Measurements from ENCODE around the gene CEP295NL.
"Not testable (repeated sequence)": the region's sequence is repeated elsewhere in the genome, so short reads cannot be mapped to it uniquely, and the experiment has no call there.

Gene CEP295NL

DNA sequence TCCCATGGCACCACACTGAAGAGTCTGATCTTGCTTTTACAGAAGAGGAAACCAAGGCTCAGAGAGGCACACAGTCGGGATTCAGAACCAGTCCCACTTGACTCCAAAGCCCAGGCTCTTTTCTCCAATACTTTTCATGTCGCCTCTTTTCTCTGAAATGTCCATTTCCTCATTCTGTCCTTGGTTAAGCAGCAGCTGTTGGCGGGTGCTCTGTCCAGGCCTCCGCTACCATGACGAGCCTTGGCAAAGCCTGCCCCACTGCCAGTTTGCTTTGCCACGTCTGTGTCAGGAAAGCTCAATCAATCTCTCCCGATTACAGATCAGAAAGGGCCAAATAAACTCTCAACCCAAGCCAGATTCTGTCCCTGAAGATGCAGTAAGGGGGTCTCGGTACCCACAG is 9.1 kb upstream of the CEP295NL start:
- Histone ChIP-seq H3K79me2 (ENCODE audit: insufficient read depth, low read length) (no peaks in the 10 kb centered on the region), H3K9me2 (ENCODE audit: low read depth, low read length) (no peaks in the 10 kb centered on the region), H3K27ac (ENCODE audit: low read depth, low read length, poor library complexity, severe bottlenecking) (no peak overlapping the region), H4K20me1 (ENCODE audit: insufficient read depth, low read length) (no peaks in the 10 kb centered on the region), H3K9ac (ENCODE audit: low read length) (no peak overlapping the region), H3K4me1 (ENCODE audit: insufficient read depth, low read length, severe bottlenecking) (no peaks in the 10 kb centered on the region), H3K36me3 (ENCODE audit: insufficient read depth, low read length) (no peaks in the 10 kb centered on the region), H3K4me3 (ENCODE audit: low read depth, low read length, poor library complexity, severe bottlenecking) (no peak overlapping the region), H3F3A (ENCODE audit: insufficient read depth, low read length) (no peaks in the 10 kb centered on the region), H3K4me2 (ENCODE audit: low read length) (no peak overlapping the region), H3K9me3 (ENCODE audit: low read length) (no peaks in the 10 kb centered on the region), H3K27me3 (ENCODE audit: insufficient read depth, low read length) (peaks cover 3% of the 10 kb centered on the region; the same call in 1 of the 2 replicates), H2AFZ (ENCODE audit: low read length) (no peak overlapping the region)
- TF ChIP-seq, protein P1, sequence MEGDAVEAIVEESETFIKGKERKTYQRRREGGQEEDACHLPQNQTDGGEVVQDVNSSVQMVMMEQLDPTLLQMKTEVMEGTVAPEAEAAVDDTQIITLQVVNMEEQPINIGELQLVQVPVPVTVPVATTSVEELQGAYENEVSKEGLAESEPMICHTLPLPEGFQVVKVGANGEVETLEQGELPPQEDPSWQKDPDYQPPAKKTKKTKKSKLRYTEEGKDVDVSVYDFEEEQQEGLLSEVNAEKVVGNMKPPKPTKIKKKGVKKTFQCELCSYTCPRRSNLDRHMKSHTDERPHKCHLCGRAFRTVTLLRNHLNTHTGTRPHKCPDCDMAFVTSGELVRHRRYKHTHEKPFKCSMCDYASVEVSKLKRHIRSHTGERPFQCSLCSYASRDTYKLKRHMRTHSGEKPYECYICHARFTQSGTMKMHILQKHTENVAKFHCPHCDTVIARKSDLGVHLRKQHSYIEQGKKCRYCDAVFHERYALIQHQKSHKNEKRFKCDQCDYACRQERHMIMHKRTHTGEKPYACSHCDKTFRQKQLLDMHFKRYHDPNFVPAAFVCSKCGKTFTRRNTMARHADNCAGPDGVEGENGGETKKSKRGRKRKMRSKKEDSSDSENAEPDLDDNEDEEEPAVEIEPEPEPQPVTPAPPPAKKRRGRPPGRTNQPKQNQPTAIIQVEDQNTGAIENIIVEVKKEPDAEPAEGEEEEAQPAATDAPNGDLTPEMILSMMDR (IDR thresholded peaks at IDR 0.05; ENCODE audit: low read length) = no peak
- TF ChIP-seq EZH2 (IDR thresholded peaks at IDR 0.05; ENCODE audit: borderline replicate concordance, low read length) = no peak

DNA sequence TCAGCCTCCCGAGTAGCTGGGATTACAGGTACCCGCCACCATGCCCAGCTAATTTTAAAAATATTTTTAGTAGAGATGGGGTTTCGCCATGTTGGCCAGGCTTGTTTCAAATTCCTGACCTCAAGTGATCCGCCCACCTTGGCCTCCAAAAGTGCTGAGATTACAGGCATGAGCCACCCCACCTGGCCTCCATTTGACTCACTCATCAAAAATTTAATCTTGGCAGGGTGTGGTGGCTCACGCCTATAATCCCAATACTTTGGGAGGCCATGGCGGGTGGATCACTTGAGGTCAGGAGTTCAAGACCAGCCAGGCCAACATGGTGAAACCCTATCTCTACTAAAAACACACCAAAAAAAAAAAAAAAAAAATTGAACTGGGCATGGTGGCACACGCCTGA is 8.5 kb upstream of the CEP295NL start:
- not testable (repeated sequence) for H3K4me2 ChIP-seq (ENCODE audit: low read length); H3K4me3 ChIP-seq (ENCODE audit: low read depth, low read length, poor library complexity, severe bottlenecking); H3K4me1 ChIP-seq (ENCODE audit: insufficient read depth, low read length, severe bottlenecking); H3K27ac ChIP-seq (ENCODE audit: low read depth, low read length, poor library complexity, severe bottlenecking); H3K27me3 ChIP-seq (ENCODE audit: insufficient read depth, low read length); H3K79me2 ChIP-seq (ENCODE audit: insufficient read depth, low read length); H3K9ac ChIP-seq (ENCODE audit: low read length); H3F3A ChIP-seq (ENCODE audit: insufficient read depth, low read length); H2AFZ ChIP-seq (ENCODE audit: low read length); H3K9me2 ChIP-seq (ENCODE audit: low read depth, low read length); H3K36me3 ChIP-seq (ENCODE audit: insufficient read depth, low read length); H3K9me3 ChIP-seq (ENCODE audit: low read length); H4K20me1 ChIP-seq (ENCODE audit: insufficient read depth, low read length)

DNA sequence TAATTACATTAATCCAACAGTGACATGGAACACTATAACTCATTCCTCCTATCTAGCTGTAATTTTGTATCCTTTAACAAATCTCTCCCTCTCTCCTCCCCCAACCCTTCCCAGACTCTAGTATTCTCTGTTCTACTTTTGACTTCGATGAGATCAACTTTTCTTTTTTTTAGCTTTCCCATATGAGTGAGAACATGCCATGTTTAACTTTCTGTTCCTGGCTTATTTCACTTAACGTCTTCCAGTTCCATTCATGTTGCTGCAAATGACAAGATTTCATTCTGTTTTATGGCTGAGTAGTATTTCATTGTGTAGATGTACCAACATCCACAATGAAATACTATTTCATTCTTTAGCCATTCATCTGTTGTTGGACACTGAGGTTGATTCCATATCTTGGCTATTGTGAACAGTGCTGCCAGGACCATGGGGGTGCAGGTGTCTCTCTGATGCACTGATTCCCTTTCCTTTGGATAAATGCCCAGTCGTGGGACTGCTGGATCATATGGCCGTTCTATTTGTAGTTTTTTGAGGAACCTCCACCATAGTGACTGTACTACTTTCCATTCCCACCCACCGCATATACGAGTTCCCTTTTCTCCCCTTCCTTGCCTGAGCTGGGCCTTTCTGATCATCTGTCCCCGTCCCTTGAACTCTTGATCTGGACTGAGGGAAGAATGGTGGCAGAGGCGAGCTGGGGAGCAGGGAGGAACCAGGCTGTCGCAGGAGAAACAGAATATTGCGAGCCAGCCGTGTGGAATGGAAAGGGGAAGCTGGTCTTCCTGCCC is 7.7 kb upstream of the CEP295NL start:
- no peak overlapping the region for H3K4me2 ChIP-seq (ENCODE audit: low read length)
- no peak overlapping the region for H3K4me3 ChIP-seq (ENCODE audit: low read depth, low read length, poor library complexity, severe bottlenecking)
- H3K27me3 ChIP-seq (ENCODE audit: insufficient read depth, low read length) = peaks cover 7% of the 10 kb centered on the region; the same call in 1 of the 2 replicates
- no peaks in the 10 kb centered on the region for H3K4me1 ChIP-seq (ENCODE audit: insufficient read depth, low read length, severe bottlenecking)
- H3K9me2 ChIP-seq (ENCODE audit: low read depth, low read length) = no peaks in the 10 kb centered on the region
- no peaks in the 10 kb centered on the region for H3K36me3 ChIP-seq (ENCODE audit: insufficient read depth, low read length)
- H3K27ac ChIP-seq (ENCODE audit: low read depth, low read length, poor library complexity, severe bottlenecking) = no peak overlapping the region
- H3K9me3 ChIP-seq (ENCODE audit: low read length) = no peaks in the 10 kb centered on the region
- TF ChIP-seq, protein P1 (IDR thresholded peaks at IDR 0.05; ENCODE audit: low read length) = no peak
- no peak for TF ChIP-seq EZH2 (IDR thresholded peaks at IDR 0.05; ENCODE audit: borderline replicate concordance, low read length)
- H3K9ac ChIP-seq (ENCODE audit: low read length) = no peak overlapping the region
- H4K20me1 ChIP-seq (ENCODE audit: insufficient read depth, low read length) = no peaks in the 10 kb centered on the region
- no peak overlapping the region for H2AFZ ChIP-seq (ENCODE audit: low read length)
- no peaks in the 10 kb centered on the region for H3K79me2 ChIP-seq (ENCODE audit: insufficient read depth, low read length)
- H3F3A ChIP-seq (ENCODE audit: insufficient read depth, low read length) = no peaks in the 10 kb centered on the region

DNA sequence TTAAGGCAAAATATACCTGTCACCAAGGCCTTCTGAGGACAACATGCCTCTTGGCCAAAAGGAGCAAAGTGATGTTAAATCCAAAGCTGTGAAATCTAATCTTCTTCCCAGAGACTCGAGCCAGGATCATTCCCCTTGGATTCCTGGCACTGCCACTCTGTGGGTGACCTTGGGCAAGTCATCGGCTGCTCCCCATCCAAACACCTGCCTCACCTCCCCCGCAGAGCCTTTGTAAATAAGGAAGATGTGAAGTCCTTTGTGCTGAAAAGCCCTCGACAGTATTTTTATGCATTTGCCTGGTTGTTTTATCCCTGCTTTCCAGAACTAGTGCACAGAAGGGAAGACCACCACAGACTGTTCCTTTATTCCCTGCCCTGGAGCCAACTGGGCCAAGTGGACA is 5.4 kb upstream of the CEP295NL start:
- Histone ChIP-seq H3F3A (ENCODE audit: insufficient read depth, low read length) (no peaks in the 10 kb centered on the region), H4K20me1 (ENCODE audit: insufficient read depth, low read length) (no peaks in the 10 kb centered on the region), H3K4me2 (ENCODE audit: low read length) (no peak overlapping the region), H2AFZ (ENCODE audit: low read length) (no peak overlapping the region), H3K9me2 (ENCODE audit: low read depth, low read length) (no peaks in the 10 kb centered on the region), H3K27me3 (ENCODE audit: insufficient read depth, low read length) (peaks cover 9% of the 10 kb centered on the region), H3K4me1 (ENCODE audit: insufficient read depth, low read length, severe bottlenecking) (no peaks in the 10 kb centered on the region), H3K9ac (ENCODE audit: low read length) (no peak overlapping the region), H3K9me3 (ENCODE audit: low read length) (no peaks in the 10 kb centered on the region), H3K36me3 (ENCODE audit: insufficient read depth, low read length) (no peaks in the 10 kb centered on the region), H3K4me3 (ENCODE audit: low read depth, low read length, poor library complexity, severe bottlenecking) (no peak overlapping the region), H3K79me2 (ENCODE audit: insufficient read depth, low read length) (no peaks in the 10 kb centered on the region), H3K27ac (ENCODE audit: low read depth, low read length, poor library complexity, severe bottlenecking) (no peak overlapping the region)
- TF ChIP-seq, protein P1 (IDR thresholded peaks at IDR 0.05; ENCODE audit: low read length) = no peak
- TF ChIP-seq EZH2 (IDR thresholded peaks at IDR 0.05; ENCODE audit: borderline replicate concordance, low read length) = no peak
